ENCODE results near the gene RIPK1. TPM values are rescaled to one million over a fixed set of nuclear protein-coding genes. Genes with fewer than 3 reads are reported as not detected.

Gene RIPK1
- total and polyA plus RNA-seq, 9 of the 15 experiments (the other 6 are each of a cell fraction or from before 2014, with no cell fraction given), result 3.8 to 24.9 (median 17.7) TPM

DNA sequence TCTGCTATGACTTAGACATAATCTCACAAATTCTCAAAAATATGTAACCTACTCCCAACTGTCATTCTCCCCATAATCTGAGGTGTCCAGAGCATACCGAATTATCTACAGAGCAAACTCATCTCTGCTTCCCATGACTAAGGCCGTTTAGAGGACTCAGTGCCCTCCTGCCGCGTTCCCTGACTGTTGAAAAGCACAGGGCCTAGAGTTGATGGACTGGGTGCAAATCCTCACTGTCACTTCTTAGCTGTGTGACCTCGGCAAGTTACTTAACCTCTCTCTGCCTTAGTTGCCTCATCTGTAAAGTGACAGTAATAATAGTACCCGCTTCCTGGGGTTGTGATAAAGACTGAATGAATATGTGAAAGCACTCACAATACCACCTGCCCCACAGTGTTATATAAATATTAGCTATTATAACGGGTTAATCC is 93.8 kb downstream of the RIPK1 start (continued):
- no peak for TF ChIP-seq ZNF354B (CRISPR knock-in tag; IDR thresholded peaks at IDR 0.05)
- TF ChIP-seq PTBP1 (IDR thresholded peaks at IDR 0.05; ENCODE audit: low read depth, low read length), result no peak
- no peak for TF ChIP-seq THRAP3 (IDR thresholded peaks at IDR 0.05; ENCODE audit: borderline replicate concordance)
- no peak for TF ChIP-seq ZNF253 (CRISPR knock-in tag; conservative IDR thresholded peaks at IDR 0.05)
- no peak for TF ChIP-seq FOXP4 (CRISPR knock-in tag; IDR thresholded peaks at IDR 0.05; ENCODE audit: borderline replicate concordance)
- no peak for TF ChIP-seq ADNP (tag; IDR thresholded peaks at IDR 0.05)
- no peak; the same call in 1 of the 2 replicates for TF ChIP-seq CGGBP1 (CRISPR knock-in tag; IDR thresholded peaks at IDR 0.05)
- TF ChIP-seq ZKSCAN3 (CRISPR knock-in tag; IDR thresholded peaks at IDR 0.05), result no peak
- TF ChIP-seq PML (IDR thresholded peaks at IDR 0.05; ENCODE audit: low read length), result no peak
- TF ChIP-seq BCL6 (CRISPR knock-in tag; IDR thresholded peaks at IDR 0.05), result no peak
- no peak for TF ChIP-seq THAP7 (CRISPR knock-in tag; IDR thresholded peaks at IDR 0.05)
- TF ChIP-seq ZNF79 (CRISPR knock-in tag; IDR thresholded peaks at IDR 0.05; ENCODE audit: low read depth), result no peak
- TF ChIP-seq SNRNP70 (optimal IDR thresholded peaks at IDR 0.05; ENCODE audit: low read depth, low read length), result no peak
- TF ChIP-seq ZNF146 (CRISPR knock-in tag; IDR thresholded peaks at IDR 0.05; ENCODE audit: unreplicated experiment), result no peak
- TF ChIP-seq, protein P1, sequence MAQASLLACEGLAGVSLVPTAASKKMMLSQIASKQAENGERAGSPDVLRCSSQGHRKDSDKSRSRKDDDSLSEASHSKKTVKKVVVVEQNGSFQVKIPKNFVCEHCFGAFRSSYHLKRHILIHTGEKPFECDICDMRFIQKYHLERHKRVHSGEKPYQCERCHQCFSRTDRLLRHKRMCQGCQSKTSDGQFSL (CRISPR knock-in tag; IDR thresholded peaks at IDR 0.05), result no peak
- TF ChIP-seq, protein P1 (tag; IDR thresholded peaks at IDR 0.05), result no peak
- TF ChIP-seq SMC3 (conservative IDR thresholded peaks at IDR 0.05; ENCODE audit: insufficient read depth, low read depth, low read length), result no peak
- TF ChIP-seq SRF (CRISPR knock-in tag; IDR thresholded peaks at IDR 0.05), result no peak
- TF ChIP-seq HMGN3 (IDR thresholded peaks at IDR 0.05; ENCODE audit: borderline replicate concordance, extremely low read depth, insufficient read length, low read depth, low read length), result no peak
- no peak for TF ChIP-seq ARHGAP35 (IDR thresholded peaks at IDR 0.05; ENCODE audit: partially characterized antibody)
- no peak for TF ChIP-seq LARP7 (IDR thresholded peaks at IDR 0.05)
- no peak for TF ChIP-seq RBM14 (IDR thresholded peaks at IDR 0.05; ENCODE audit: borderline replicate concordance, insufficient read depth, low read depth, low read length)
- TF ChIP-seq ZNF311 (CRISPR knock-in tag; IDR thresholded peaks at IDR 0.05), result no peak
- no peak for TF ChIP-seq NR0B1 (IDR thresholded peaks at IDR 0.05; ENCODE audit: partially characterized antibody)
